CD4-positive, alpha-beta T cell treated with Interleukin-6 at 100 ng/mL for 8 hours (primary cell): ENCODE measurements around the gene SUN2.

ENCODE experiments used
- DNase-seq: peaks from one replicate; pipeline ENCODE4 v3.0.0-alpha.2; 2020; ENCODE audit warnings: mixed read lengths, low spot score

Gene SUN2

GRCh38 chr22:38715176-38715764, 40.5 kb downstream of the SUN2 start:
- DNase-seq: no peak

GRCh38 chr22:38713921-38714320, 41.9 kb downstream of the SUN2 start:
- no peak for DNase-seq

DNA sequence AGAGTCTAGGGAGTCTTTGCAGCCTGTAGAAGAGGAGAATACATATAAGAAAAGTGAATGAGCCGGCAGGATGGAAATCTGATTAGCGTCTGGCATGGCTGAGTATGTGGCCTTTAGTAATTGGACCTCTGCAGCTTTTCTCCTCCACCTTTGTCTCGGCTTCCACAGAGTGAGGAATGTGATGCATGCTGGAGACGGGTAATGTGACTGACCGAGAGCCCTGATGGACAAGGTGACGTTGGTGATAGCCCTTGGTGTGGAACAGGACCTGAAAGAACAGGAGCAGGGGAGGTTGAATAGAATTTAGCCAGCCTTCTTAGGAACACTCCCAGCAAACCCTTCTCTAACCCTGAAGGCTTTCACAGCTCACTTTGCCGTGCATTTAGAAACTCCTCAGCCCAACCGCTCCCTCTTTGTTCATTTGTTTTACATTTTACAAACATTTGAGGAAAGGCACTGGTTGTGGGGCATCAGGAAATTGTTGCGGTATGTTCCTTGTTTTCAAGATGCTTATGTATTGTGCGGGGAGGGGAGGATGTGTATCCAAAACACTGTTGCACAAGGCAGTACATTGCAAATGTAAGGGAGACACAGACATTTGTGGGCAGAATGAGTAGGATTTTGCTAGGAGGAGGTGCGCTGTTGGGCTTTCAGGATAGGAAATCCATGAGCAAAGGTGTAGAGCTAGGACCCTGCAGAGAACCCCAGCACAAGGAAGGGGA, 43.2 kb downstream of the SUN2 start:
- no peak for DNase-seq

DNA sequence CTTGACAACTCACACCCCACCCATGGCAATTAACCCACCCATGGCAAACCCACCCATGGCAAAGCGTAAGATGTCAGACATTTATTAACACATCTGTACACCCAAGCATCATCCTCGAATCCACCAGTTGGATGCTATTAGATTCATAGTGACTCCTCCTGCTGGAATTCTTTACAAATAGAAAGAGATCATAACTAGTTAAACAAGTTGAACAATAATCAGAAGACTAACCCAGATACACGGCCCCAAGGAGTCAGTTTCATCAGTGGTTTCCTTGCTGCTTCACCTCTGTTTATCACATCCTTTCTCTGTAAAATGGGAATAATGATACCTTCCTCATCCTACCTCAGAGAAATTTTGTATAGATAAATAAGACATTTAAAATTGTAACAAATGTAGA, 44.9 kb downstream of the SUN2 start:
- DNase-seq: no peak

DNA sequence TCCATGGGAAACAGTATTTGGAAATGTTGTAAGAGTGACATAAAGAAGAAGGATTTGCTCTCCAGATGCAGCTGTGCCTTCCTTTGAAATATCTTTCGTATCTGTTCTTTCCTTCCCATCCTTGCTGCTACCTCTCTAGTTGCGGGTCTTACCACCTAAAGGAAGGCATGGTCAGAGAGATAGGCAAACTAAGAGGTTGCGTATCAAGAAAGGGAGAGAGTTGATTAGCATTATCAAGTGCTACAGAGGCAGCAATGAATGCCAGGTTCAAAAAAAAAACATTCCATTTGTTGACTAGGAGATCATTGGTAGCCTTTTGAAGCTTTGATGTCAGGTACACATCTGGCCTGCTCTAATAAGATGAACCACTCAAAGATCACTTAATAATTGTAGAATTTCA, 45.4 kb downstream of the SUN2 start:
- no peak for DNase-seq

DNA sequence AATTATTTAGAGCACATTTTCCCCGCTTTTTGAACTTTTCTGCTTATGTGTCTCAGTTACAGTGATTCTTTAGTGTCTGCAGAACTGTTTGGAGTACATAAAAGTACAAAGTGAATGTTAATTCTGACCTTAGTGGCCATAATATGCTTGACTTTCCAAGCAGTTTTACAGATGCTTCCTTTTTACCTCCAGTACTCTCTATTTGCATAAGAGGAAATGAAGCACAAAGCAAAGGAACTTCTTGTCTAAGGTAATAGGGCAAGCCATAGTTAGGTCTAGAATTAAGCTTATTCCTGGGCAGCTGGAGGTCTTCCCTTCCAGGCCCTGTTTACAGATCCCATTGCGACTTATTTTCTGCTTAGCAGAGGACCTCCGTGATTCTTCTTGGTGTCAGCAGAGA, 46.5 kb downstream of the SUN2 start:
- no peak for DNase-seq

- no peak for DNase-seq
Observed at GRCh38 chr22:38707984-38708383, 47.8 kb downstream of the SUN2 start.

GRCh38 chr22:38707346-38707745, 48.5 kb downstream of the SUN2 start:
- no peak for DNase-seq

DNA sequence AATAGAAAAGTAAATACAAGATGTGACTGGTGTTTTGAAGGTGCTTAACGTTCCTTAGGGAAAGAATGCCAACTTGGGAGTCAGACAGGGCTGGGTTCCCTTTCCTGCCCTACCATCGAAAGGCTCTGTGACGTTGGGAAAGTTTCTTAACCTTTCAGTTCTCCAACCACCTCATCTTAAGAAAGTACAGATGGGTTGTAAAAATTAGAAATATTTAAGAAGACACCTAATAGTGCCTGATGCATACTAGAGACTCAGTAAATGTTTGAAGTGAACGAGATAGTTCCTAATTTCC, 49.0 kb downstream of the SUN2 start:
- no peak for DNase-seq

- peak; percentile 23 for DNase-seq
Observed at GRCh38 chr22:38706101-38706900, 49.5 kb downstream of the SUN2 start.

GRCh38 chr22:38705235-38706100, 50.3 kb downstream of the SUN2 start, which contains the start of gene GTPBP1:
TSS of gene GTPBP1 (plus strand) at chr22:38705944. CDS start at chr22:38705956, 12 bp downstream.
- DNase-seq: peak; percentile 100

DNA sequence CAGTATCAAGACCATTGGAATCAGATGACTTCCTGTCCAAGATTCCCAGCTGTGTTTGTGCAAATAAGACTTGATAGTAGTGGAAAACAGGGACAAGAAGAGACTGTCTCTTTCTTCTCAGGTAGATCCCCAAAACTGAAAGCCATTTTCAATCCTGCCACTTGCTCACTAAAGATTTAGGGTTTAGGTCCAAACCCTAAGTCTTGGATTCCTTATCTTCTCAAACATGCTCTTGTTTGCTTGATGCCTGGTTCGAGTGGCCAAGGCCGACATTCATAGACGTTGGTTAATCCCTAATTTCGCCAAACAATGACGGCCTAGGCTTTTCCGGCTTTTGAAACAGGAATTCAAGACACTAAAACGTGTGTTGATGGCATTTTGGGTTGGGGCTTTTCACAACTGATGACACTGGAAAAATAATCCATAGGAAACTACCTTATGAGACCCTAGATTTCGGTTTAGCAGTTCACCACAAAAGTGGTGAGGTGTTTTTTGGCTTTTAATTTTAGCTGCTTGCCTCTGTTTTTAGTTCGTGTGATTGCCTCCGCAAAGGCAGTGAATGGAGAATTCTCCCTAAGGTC, 51.1 kb downstream of the SUN2 start:
- no peak for DNase-seq

DNA sequence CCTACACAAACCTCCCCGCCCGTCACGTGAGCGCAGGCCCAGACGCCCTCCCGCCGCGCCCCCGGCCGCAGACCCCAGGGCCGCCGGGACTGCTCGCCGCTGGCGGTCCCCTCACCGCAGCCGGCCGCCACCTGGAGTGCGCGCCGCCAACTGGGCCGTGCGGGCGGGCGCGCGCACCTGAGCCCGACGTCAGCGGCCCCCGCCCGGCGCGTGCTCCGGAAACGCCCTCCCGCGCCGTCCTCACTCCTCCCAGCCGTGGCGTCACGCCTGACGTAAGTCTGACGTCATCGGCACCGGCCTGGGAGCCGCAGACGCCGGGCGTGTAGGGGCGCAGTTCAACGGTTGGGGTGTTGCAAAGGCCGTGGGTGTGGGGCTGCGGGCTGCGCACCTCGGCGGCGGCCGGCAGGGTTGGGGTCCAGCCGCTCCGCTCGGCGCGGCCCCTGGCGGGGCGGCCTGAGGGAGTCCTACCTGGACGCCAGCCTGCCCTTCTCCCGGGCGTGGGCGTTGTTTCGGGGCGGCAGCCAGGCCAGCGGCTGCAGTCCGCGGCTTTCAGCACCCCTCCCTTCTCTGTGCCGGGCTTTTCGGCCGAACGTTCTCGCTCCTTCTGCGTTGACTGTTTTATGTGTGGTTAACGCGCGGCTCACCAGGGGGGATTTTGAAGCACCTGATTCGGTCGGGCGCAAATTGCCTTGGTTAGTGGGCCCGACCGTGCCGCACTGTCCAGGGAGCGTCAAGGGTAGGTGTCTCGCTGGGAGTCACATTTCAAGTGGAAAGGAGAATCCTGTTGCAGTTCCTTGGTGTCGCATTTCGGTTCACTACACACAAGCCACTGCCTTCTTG, 54.8 kb downstream of the SUN2 start, which contains the start of gene JOSD1:
JOSD1 (minus strand) TSS at position 155 of the 840 bp plus-strand sequence. CDS start 956 bp downstream, outside the sequence.
- DNase-seq: peak; percentile 94

- peak; percentile 13 for DNase-seq
Observed at GRCh38 chr22:38700270-38700788, 55.5 kb downstream of the SUN2 start.

DNA sequence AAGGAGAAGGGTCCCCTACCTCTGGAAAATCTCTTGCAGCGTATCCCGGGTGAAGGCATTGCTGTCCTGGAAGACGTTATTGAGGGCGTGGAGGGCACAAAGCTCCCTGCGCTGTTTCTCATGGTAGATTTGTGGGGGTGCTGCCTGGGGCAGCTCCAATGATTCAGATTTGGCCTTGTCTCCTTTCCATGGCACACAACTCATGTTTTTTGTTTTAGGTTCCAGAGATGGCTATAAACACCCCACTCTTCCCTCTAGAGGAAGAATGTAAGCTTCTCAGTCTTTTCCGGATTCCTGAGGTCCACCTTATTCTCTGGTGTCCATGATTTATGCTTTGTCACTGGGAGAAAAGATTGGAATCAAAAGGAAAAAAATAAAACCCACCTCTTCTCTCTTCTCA, 56.0 kb downstream of the SUN2 start:
- no peak for DNase-seq

DNA sequence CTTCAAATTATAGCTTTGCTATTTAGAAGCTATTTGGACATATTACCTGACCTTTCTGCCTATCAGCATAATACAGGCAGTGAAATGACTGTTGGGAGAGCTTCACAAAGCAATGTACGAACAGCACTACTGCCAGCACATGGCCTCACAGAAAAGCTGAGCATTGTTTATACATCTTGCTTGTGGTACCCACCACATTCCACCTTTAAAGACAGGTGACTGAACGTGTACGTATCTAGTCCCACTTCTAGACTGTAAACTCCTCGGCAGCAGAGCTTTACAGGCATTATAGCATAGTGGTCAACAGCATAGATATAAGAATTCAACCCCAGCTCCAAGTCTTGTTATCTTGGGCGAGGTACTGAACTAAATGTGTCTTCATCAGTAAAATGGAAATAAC, 56.7 kb downstream of the SUN2 start:
- DNase-seq: no peak

DNA sequence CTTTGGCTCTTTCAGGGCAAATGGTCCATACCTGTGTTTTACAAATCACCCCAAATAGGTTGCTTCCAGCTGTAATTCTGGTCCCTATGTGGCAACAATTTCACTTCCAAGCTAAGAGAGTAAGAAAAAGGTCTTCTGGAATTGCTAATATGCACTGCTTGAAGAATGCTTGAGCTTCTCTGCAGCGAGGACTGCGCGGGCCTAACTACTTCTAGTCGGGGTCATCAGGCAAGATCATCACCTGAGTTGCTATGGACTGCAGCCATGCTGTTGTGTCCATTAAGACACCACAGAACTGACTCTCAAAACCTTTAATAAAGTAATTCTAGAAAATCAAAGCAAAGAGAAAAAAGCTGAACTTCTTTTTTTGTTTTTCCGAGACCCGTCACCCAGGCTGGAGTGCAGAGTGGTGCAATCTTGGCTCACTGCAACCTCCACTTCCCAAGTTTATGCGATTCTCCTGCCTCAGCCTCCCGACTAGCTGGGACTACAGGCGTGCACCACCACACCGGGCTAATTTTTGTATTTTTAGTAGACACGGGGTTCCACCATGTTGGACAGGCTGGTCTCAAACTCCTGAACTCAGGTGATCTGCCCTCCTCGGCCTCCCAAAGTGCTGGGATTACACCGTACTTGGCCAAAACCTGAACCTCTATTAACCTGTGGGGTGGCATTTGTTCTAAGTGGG, 57.2 kb downstream of the SUN2 start:
- no peak for DNase-seq

DNA sequence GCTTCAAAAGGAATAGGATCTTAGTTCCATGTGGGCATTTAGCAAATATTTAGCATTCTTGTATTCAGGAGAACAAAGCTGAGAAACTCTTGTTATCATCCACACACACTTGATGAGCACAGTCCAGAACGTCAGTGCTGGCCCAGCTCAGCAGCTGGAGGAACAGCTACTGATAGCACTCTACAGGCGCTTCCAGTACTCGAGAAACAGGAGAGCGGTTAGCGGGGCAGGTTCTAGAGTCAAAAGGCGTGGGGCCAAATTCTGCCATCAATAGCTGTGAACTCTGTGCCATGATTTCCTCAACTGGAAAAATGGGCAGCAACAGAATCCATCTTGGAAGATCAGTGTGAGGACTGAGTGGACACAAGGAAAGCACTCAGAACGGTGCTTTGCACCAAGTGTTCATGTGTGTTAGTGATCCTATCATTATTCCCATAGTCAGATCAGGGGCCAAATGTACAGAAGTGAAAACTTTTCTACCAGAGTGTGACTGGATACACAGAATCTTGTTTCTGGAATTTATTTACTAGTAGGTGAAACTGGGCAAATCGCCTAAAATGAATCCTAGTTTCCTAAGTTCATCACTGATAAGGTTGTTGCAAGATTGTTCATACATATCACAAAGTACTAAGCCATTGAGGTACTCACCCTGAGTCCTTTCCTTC, 58.2 kb downstream of the SUN2 start:
- no peak for DNase-seq
